Measurements from ENCODE around the gene TRERF1. TPM values are rescaled to one million over a fixed set of nuclear protein-coding genes. Genes with fewer than 3 reads are reported as not detected.

The TRERF1 gene
- total RNA-seq, 1 experiment from 2014 or later, result 22.3 TPM

DNA sequence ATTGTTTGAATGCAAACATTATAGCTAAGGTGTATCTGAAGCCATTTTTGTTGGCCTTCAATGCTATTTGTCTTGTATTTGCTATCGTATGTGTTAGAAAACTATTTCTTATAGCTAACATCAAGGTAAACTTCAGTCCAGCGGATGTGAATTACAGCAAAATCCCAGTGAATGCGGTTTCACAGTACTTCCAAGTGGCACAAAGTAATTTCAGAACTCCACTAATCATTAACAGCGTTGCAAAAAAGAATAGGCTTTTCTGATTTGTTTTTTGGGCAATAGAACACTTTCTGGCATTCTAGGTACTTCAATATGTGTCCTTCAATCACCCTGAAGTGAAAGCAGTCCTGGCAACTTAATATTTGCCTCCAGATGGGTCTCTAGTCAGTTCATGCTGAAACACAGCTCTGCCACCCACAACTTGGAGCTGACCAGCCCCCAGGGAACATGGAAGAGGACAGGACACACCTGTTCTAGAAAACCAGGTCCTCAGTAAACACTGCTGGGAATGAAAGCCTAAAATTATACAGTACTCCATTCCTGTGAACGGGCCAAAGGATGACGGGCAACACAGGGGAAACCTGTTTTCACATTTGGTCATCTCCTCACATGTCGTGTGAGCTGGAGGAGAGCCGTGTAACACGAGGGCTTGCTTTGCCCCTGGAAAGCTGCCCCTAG, 224.4 kb downstream of the TRERF1 start:
- TF ChIP-seq, protein P1, sequence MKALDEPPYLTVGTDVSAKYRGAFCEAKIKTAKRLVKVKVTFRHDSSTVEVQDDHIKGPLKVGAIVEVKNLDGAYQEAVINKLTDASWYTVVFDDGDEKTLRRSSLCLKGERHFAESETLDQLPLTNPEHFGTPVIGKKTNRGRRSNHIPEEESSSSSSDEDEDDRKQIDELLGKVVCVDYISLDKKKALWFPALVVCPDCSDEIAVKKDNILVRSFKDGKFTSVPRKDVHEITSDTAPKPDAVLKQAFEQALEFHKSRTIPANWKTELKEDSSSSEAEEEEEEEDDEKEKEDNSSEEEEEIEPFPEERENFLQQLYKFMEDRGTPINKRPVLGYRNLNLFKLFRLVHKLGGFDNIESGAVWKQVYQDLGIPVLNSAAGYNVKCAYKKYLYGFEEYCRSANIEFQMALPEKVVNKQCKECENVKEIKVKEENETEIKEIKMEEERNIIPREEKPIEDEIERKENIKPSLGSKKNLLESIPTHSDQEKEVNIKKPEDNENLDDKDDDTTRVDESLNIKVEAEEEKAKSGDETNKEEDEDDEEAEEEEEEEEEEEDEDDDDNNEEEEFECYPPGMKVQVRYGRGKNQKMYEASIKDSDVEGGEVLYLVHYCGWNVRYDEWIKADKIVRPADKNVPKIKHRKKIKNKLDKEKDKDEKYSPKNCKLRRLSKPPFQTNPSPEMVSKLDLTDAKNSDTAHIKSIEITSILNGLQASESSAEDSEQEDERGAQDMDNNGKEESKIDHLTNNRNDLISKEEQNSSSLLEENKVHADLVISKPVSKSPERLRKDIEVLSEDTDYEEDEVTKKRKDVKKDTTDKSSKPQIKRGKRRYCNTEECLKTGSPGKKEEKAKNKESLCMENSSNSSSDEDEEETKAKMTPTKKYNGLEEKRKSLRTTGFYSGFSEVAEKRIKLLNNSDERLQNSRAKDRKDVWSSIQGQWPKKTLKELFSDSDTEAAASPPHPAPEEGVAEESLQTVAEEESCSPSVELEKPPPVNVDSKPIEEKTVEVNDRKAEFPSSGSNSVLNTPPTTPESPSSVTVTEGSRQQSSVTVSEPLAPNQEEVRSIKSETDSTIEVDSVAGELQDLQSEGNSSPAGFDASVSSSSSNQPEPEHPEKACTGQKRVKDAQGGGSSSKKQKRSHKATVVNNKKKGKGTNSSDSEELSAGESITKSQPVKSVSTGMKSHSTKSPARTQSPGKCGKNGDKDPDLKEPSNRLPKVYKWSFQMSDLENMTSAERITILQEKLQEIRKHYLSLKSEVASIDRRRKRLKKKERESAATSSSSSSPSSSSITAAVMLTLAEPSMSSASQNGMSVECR (CRISPR knock-in tag; IDR thresholded peaks at IDR 0.05; ENCODE audit: borderline replicate concordance), result no peak
- TF ChIP-seq, protein P2, sequence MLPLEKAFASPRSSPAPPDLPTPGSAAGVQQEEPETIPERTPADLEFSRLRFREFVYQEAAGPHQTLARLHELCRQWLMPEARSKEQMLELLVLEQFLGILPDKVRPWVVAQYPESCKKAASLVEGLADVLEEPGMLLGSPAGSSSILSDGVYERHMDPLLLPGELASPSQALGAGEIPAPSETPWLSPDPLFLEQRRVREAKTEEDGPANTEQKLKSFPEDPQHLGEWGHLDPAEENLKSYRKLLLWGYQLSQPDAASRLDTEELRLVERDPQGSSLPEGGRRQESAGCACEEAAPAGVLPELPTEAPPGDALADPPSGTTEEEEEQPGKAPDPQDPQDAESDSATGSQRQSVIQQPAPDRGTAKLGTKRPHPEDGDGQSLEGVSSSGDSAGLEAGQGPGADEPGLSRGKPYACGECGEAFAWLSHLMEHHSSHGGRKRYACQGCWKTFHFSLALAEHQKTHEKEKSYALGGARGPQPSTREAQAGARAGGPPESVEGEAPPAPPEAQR (CRISPR knock-in tag; IDR thresholded peaks at IDR 0.05), result no peak
- TF ChIP-seq CBFB (CRISPR knock-in tag; IDR thresholded peaks at IDR 0.05; ENCODE audit: low read depth) (no peak), JAZF1 (CRISPR knock-in tag; IDR thresholded peaks at IDR 0.05) (no peak), ATF6 (CRISPR knock-in tag; IDR thresholded peaks at IDR 0.05) (no peak)
- ATAC-seq (no peak), DNase-seq (ENCODE audit: low spot score) (no peak)
- Mint-ChIP-seq H3K36me3 (peaks cover 30% of the 10 kb centered on the region), H3K9me3 (no peaks in the 10 kb centered on the region), H3K27me3 (ENCODE audit: low read depth) (no peaks in the 10 kb centered on the region), H3K4me1 (no peaks in the 10 kb centered on the region), H3K27ac (no peak overlapping the region), H3K4me3 (no peak overlapping the region)
- POLR2A ChIA-PET, result no interaction called here
- CTCF ChIA-PET, result interaction anchor here (1.0 to 2.0 kb wide), 2 partner anchors 13 to 320 kb away, joined by 5 to 9 read pairs; no protein-coding TSS in a partner anchor

DNA sequence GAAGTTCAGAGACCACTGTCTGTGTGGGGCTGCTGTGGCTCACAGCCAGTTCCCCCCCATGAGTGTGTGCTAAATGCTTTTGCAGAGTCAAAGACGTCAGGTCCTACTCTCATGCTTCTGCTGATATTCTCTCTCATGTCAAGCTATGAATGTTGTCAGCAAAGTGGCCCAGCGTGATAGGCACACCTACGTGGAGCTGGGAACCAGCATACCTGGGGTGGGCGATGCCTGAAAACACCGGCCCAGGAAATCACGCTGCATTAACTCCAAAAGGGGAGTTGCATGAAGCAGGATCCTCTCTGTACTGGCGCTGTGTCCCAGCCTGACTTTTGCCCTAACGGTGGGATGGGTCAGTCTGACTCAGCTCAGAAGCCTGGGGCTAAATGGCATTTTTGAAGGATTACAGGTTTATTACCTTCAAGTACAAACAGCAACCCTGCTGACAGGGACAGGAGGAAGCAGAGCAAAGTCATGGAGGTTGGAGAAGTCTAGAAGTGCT, 225.0 kb downstream of the TRERF1 start:
- Mint-ChIP-seq H3K9me3 (no peaks in the 10 kb centered on the region), H3K27ac (peak overlapping the region; percentile 63; the same call in 1 of the 2 replicates), H3K36me3 (peaks cover 24% of the 10 kb centered on the region), H3K27me3 (ENCODE audit: low read depth) (no peaks in the 10 kb centered on the region), H3K4me1 (no peaks in the 10 kb centered on the region), H3K4me3 (no peak overlapping the region)
- ATAC-seq (peak; percentile 29; the same call in 1 of the 2 replicates), DNase-seq (ENCODE audit: low spot score) (no peak)
- ChIA-PET POLR2A (no interaction called here), CTCF (interaction anchor here (1.0 to 2.0 kb wide), 3 partner anchors 12 to 321 kb away, joined by 4 to 9 read pairs (median 5); no protein-coding TSS in a partner anchor)
- TF ChIP-seq GABPB1 (CRISPR knock-in tag; IDR thresholded peaks at IDR 0.05) (peak; percentile 28; the same call in 1 of the 2 replicates), MLX (CRISPR knock-in tag; IDR thresholded peaks at IDR 0.05) (no peak), NFYB (CRISPR knock-in tag; conservative IDR thresholded peaks at IDR 0.05; ENCODE audit: low read depth) (no peak)

GRCh38 chr6:42226161-42226611, 225.5 kb downstream of the TRERF1 start:
- Mint-ChIP-seq H3K4me1 (no peaks in the 10 kb centered on the region), H3K27ac (no peak overlapping the region), H3K9me3 (no peaks in the 10 kb centered on the region), H3K36me3 (peaks cover 24% of the 10 kb centered on the region), H3K4me3 (no peak overlapping the region), H3K27me3 (ENCODE audit: low read depth) (no peaks in the 10 kb centered on the region)
- ATAC-seq (no peak), DNase-seq (ENCODE audit: low spot score) (no peak)
- POLR2A ChIA-PET, result no interaction called here
- CTCF ChIA-PET, result interaction anchor here (1.0 to 2.0 kb wide), 2 partner anchors 12 to 321 kb away, joined by 4 to 9 read pairs; no protein-coding TSS in a partner anchor
- TF ChIP-seq ATF6 (CRISPR knock-in tag; IDR thresholded peaks at IDR 0.05) (no peak), ZNF396 (CRISPR knock-in tag; IDR thresholded peaks at IDR 0.05; ENCODE audit: borderline replicate concordance) (no peak), FOXP4 (CRISPR knock-in tag; IDR thresholded peaks at IDR 0.05) (no peak), GTF2I (CRISPR knock-in tag; conservative IDR thresholded peaks at IDR 0.05) (no peak), TP53 (CRISPR knock-in tag; IDR thresholded peaks at IDR 0.05) (no peak), ZNF121 (CRISPR knock-in tag; IDR thresholded peaks at IDR 0.05) (no peak)
- TF ChIP-seq, protein P3, sequence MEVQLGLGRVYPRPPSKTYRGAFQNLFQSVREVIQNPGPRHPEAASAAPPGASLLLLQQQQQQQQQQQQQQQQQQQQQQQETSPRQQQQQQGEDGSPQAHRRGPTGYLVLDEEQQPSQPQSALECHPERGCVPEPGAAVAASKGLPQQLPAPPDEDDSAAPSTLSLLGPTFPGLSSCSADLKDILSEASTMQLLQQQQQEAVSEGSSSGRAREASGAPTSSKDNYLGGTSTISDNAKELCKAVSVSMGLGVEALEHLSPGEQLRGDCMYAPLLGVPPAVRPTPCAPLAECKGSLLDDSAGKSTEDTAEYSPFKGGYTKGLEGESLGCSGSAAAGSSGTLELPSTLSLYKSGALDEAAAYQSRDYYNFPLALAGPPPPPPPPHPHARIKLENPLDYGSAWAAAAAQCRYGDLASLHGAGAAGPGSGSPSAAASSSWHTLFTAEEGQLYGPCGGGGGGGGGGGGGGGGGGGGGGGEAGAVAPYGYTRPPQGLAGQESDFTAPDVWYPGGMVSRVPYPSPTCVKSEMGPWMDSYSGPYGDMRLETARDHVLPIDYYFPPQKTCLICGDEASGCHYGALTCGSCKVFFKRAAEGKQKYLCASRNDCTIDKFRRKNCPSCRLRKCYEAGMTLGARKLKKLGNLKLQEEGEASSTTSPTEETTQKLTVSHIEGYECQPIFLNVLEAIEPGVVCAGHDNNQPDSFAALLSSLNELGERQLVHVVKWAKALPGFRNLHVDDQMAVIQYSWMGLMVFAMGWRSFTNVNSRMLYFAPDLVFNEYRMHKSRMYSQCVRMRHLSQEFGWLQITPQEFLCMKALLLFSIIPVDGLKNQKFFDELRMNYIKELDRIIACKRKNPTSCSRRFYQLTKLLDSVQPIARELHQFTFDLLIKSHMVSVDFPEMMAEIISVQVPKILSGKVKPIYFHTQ (CRISPR knock-in tag; IDR thresholded peaks at IDR 0.05), result no peak

All from WTC11 (cell line).